ENCODE results near the gene CREB5. TPM values are rescaled to one million over a fixed set of nuclear protein-coding genes. Genes with fewer than 3 reads are reported as not detected.

Gene CREB5
- total and polyA plus RNA-seq, 3 donors from 2014 or later: 2.0 to 2.9 (median 2.9) TPM

GRCh38 chr7:28556025-28556424 is 143.7 kb downstream of the CREB5 start:
- intact Hi-C loops (cut with DNase I; ENCODE audit: low total_unique reads): no loop called here
- WGBS, 2 donors: 61 to 67% methylated on average over 8 of the region's 8 CpGs

GRCh38 chr7:28556671-28557070 is 144.4 kb downstream of the CREB5 start:
- no peaks in the 10 kb centered on the region for H3K9me3 ChIP-seq
- H3K4me3 ChIP-seq: no peak overlapping the region
- H3K36me3 ChIP-seq (ENCODE audit: low read depth, missing control alignments): no peaks in the 10 kb centered on the region
- intact Hi-C loops (cut with DNase I; ENCODE audit: low total_unique reads): no loop called here
- DNase-seq: no peak
- no peak overlapping the region for H3K27ac ChIP-seq
- no peaks in the 10 kb centered on the region for H3K27me3 ChIP-seq
- WGBS, 2 donors: 80 to 87% methylated on average over 2 of the region's 2 CpGs
- no peaks in the 10 kb centered on the region for H3K4me1 ChIP-seq
- TF ChIP-seq, protein P1, sequence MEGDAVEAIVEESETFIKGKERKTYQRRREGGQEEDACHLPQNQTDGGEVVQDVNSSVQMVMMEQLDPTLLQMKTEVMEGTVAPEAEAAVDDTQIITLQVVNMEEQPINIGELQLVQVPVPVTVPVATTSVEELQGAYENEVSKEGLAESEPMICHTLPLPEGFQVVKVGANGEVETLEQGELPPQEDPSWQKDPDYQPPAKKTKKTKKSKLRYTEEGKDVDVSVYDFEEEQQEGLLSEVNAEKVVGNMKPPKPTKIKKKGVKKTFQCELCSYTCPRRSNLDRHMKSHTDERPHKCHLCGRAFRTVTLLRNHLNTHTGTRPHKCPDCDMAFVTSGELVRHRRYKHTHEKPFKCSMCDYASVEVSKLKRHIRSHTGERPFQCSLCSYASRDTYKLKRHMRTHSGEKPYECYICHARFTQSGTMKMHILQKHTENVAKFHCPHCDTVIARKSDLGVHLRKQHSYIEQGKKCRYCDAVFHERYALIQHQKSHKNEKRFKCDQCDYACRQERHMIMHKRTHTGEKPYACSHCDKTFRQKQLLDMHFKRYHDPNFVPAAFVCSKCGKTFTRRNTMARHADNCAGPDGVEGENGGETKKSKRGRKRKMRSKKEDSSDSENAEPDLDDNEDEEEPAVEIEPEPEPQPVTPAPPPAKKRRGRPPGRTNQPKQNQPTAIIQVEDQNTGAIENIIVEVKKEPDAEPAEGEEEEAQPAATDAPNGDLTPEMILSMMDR (IDR thresholded peaks at IDR 0.05): no peak
- TF ChIP-seq POLR2A (IDR thresholded peaks at IDR 0.05): no peak

More at GRCh38 chr7:28556025-28556424, 143.7 kb downstream of the CREB5 start:
- no peaks in the 10 kb centered on the region for H3K4me1 ChIP-seq
- no peaks in the 10 kb centered on the region for H3K27me3 ChIP-seq
- no peaks in the 10 kb centered on the region for H3K36me3 ChIP-seq (ENCODE audit: low read depth, missing control alignments)
- H3K9me3 ChIP-seq: no peaks in the 10 kb centered on the region
- no peak for TF ChIP-seq POLR2A (IDR thresholded peaks at IDR 0.05)
- DNase-seq: no peak
- no peak overlapping the region for H3K4me3 ChIP-seq
- no peak overlapping the region for H3K27ac ChIP-seq

GRCh38 chr7:28558236-28558635 is 145.9 kb downstream of the CREB5 start:
- WGBS, 2 donors: 80 to 84% methylated on average over 1 of the region's 1 CpG
- TF ChIP-seq POLR2A (IDR thresholded peaks at IDR 0.05): no peak
- TF ChIP-seq, protein P1 (IDR thresholded peaks at IDR 0.05): no peak
- DNase-seq: no peak
- intact Hi-C loops (cut with DNase I; ENCODE audit: low total_unique reads): no loop called here
- H3K36me3 ChIP-seq (ENCODE audit: low read depth, missing control alignments): no peaks in the 10 kb centered on the region
- no peaks in the 10 kb centered on the region for H3K27me3 ChIP-seq
- no peak overlapping the region for H3K27ac ChIP-seq
- H3K9me3 ChIP-seq: no peaks in the 10 kb centered on the region
- H3K4me1 ChIP-seq: no peaks in the 10 kb centered on the region
- no peak overlapping the region for H3K4me3 ChIP-seq

- Histone ChIP-seq H3K36me3 (ENCODE audit: low read depth, missing control alignments) (no peaks in the 10 kb centered on the region), H3K9me3 (no peaks in the 10 kb centered on the region), H3K27me3 (no peaks in the 10 kb centered on the region), H3K4me3 (no peak overlapping the region), H3K4me1 (no peaks in the 10 kb centered on the region), H3K27ac (no peak overlapping the region)
- WGBS, 2 donors: 65 to 80% methylated on average over 37 to 38 of the region's 38 CpGs
- no peak for DNase-seq
- TF ChIP-seq, protein P1 (IDR thresholded peaks at IDR 0.05): no peak
- TF ChIP-seq POLR2A (IDR thresholded peaks at IDR 0.05): no peak
- intact Hi-C loops (cut with DNase I; ENCODE audit: low total_unique reads): no loop called here
Observed at GRCh38 chr7:28560767-28561166, 148.4 kb downstream of the CREB5 start.

GRCh38 chr7:28564033-28564432 is 151.7 kb downstream of the CREB5 start:
- Histone ChIP-seq H3K27me3 (no peaks in the 10 kb centered on the region), H3K4me3 (no peak overlapping the region), H3K4me1 (no peaks in the 10 kb centered on the region), H3K27ac (no peak overlapping the region), H3K36me3 (ENCODE audit: low read depth, missing control alignments) (no peaks in the 10 kb centered on the region), H3K9me3 (no peaks in the 10 kb centered on the region)
- intact Hi-C loops (cut with DNase I; ENCODE audit: low total_unique reads): no loop called here
- TF ChIP-seq, protein P1 (IDR thresholded peaks at IDR 0.05): no peak
- TF ChIP-seq POLR2A (IDR thresholded peaks at IDR 0.05): no peak
- 94% methylated on average over 3 of the region's 3 CpGs for WGBS, 2 donors
- no peak for DNase-seq
